GM23338 (cell line): ENCODE data around the gene NPM3. TPM values are rescaled to one million over a fixed set of nuclear protein-coding genes. Genes with fewer than 3 reads are reported as not detected.

Source experiments
- ATAC-seq: fragments of 200-7000 bp; cut with Tn5 transposase; 3 replicates; pipeline ENCODE4 v1.9.1; 2020
- DNase-seq: peaks from one replicate; pipeline ENCODE4 v3.0.0-alpha.2; 2015; ENCODE audit warnings: low spot score
- H2AFZ ChIP-seq: fragments of 200-600 bp; sonication (generic); 2 replicates; pipeline ENCODE4 v1.8.0; 2016; ENCODE audit warnings: antibody characterized with exemption, mild to moderate bottlenecking, moderate library complexity
- H3F3A ChIP-seq: fragments of 200-600 bp; sonication (generic); replicated peaks from 2 replicates; pipeline ENCODE4 v1.8.0; 2017; ENCODE audit warnings: antibody characterized with exemption, mixed run types, low read depth
- H3K27ac ChIP-seq: fragments of 200-600 bp; sonication (generic); 2 replicates; pipeline ENCODE4 v1.6.1; 2016; ENCODE audit warnings: low read depth
- H3K27me3 ChIP-seq: fragments of 200-600 bp; sonication (generic); 2 replicates; pipeline ENCODE4 v1.8.0; 2016; ENCODE audit warnings: mild to moderate bottlenecking, mixed run types, moderate library complexity; ENCODE audit not compliant: insufficient read depth
- H3K36me3 ChIP-seq: fragments of 200-600 bp; sonication (generic); 2 replicates; pipeline ENCODE4 v1.8.0; 2016; ENCODE audit warnings: mild to moderate bottlenecking; ENCODE audit not compliant: insufficient read depth
- H3K4me1 ChIP-seq: fragments of 200-600 bp; sonication (generic); 2 replicates; pipeline ENCODE4 v1.8.0; 2016; ENCODE audit warnings: mild to moderate bottlenecking, moderate library complexity; ENCODE audit not compliant: insufficient read depth
- H3K4me2 ChIP-seq: fragments of 200-600 bp; sonication (generic); 2 replicates; pipeline ENCODE4 v1.7.1; 2017; ENCODE audit warnings: mixed run types
- H3K4me3 ChIP-seq: fragments of 200-600 bp; sonication (generic); 2 replicates; pipeline ENCODE4 v1.6.1; 2016; ENCODE audit warnings: mixed run types
- H3K79me2 ChIP-seq: fragments of 200-600 bp; sonication (generic); replicated peaks from 2 replicates; pipeline ENCODE4 v1.8.0; 2017; ENCODE audit warnings: mild to moderate bottlenecking; ENCODE audit not compliant: insufficient read depth
- H3K9me2 ChIP-seq: fragments of 200-600 bp; sonication (generic); 2 replicates; pipeline ENCODE4 v1.8.0; 2017; ENCODE audit not compliant: insufficient read depth
- H4K20me1 ChIP-seq: fragments of 200-600 bp; sonication (generic); replicated peaks from 2 replicates; pipeline ENCODE4 v1.8.0; 2017; ENCODE audit warnings: mild to moderate bottlenecking; ENCODE audit not compliant: insufficient read depth
- H3K27ac Mint-ChIP-seq: 2 replicates; pipeline ENCODE4 v1.8.0; 2020; ENCODE audit warnings: inconsistent platforms, mild to moderate bottlenecking, moderate library complexity, mixed read lengths
- H3K27me3 Mint-ChIP-seq: 3 replicates; pipeline ENCODE4 v1.8.0; 2022; ENCODE audit warnings: low read depth, mild to moderate bottlenecking, moderate library complexity, mixed read lengths, inconsistent platforms; ENCODE audit not compliant: insufficient read depth, poor library complexity
- H3K36me3 Mint-ChIP-seq: 3 replicates; pipeline ENCODE4 v1.8.0; 2021; ENCODE audit warnings: low read depth, mild to moderate bottlenecking, inconsistent platforms, moderate library complexity, mixed read lengths
- H3K4me1 Mint-ChIP-seq: 3 replicates; pipeline ENCODE4 v1.8.0; 2020; ENCODE audit warnings: mild to moderate bottlenecking, inconsistent platforms, mixed read lengths
- H3K4me3 Mint-ChIP-seq: 3 replicates; pipeline ENCODE4 v1.8.0; 2021; ENCODE audit warnings: moderate library complexity, mild to moderate bottlenecking, inconsistent platforms, mixed read lengths
- H3K9me3 Mint-ChIP-seq: 3 replicates; pipeline ENCODE4 v1.8.0; 2020; ENCODE audit warnings: moderate library complexity, mild to moderate bottlenecking, inconsistent platforms, mixed read lengths
- CTCF ChIP-seq, 2 experiments: fragments of 200-600 bp in 1 of 2; sonication (generic) in 1 of 2; conservative IDR thresholded peaks; 2 replicates each; pipeline versions ENCODE4 v1.5.1 to v1.6.1; 2016 to 2017; ENCODE audit warnings: antibody characterized with exemption in 2 of 2, low read depth in 2 of 2, mild to moderate bottlenecking in 2 of 2, moderate library complexity in 1 of 2
- EZH2phosphoT487 ChIP-seq: fragments of 200-600 bp; sonication (generic); IDR thresholded peaks from one replicate; pipeline ENCODE4 v1.8.1; 2018; ENCODE audit warnings: antibody characterized with exemption; ENCODE audit not compliant: unreplicated experiment
- JUNB ChIP-seq: IDR thresholded peaks from one replicate; pipeline ENCODE4 v1.6.1; 2016; ENCODE audit warnings: antibody characterized with exemption; ENCODE audit not compliant: unreplicated experiment
- NANOG ChIP-seq: IDR thresholded peaks from 2 replicates; pipeline ENCODE4 v1.6.1; 2016; ENCODE audit warnings: antibody characterized with exemption, borderline replicate concordance
- POLR2AphosphoS5 ChIP-seq: IDR thresholded peaks from 2 replicates; pipeline ENCODE4 v1.6.1; 2016; ENCODE audit warnings: antibody characterized with exemption, low read depth
- REST ChIP-seq: IDR thresholded peaks from one replicate; pipeline ENCODE4 v1.6.1; 2018; ENCODE audit warnings: antibody characterized with exemption; ENCODE audit not compliant: unreplicated experiment
- STAT1 ChIP-seq: IDR thresholded peaks from one replicate; pipeline ENCODE4 v1.6.1; 2016; ENCODE audit warnings: antibody characterized with exemption; ENCODE audit not compliant: unreplicated experiment
- ZNF114 ChIP-seq: fragments of 250-450 bp; sonication (Bioruptor Pico); IDR thresholded peaks from 2 replicates; pipeline ENCODE4 v1.5.0; 2020; ENCODE audit warnings: mild to moderate bottlenecking, moderate library complexity
- ZNF331 ChIP-seq: fragments of 250-450 bp; sonication (Bioruptor Pico); IDR thresholded peaks from 2 replicates; pipeline ENCODE4 v1.5.0; 2020; ENCODE audit warnings: low read depth, mild to moderate bottlenecking, moderate library complexity
- ZNF462 ChIP-seq: fragments of 250-450 bp; sonication (Bioruptor Pico); IDR thresholded peaks from 2 replicates; pipeline ENCODE4 v1.5.0; 2020; ENCODE audit warnings: mild to moderate bottlenecking, moderate library complexity
- polyA plus RNA-seq: library from polyadenylated mRNA; unstranded; fragments of >200 nt; fragmentation: Nextera tagmentation; extraction: Ambion mirVana; gene quantifications from 2 replicates; pipeline ENCODE4 v1.2.1, GENCODE V29; 2016
- total RNA-seq: library from RNA; depleted of rRNA; stranded (reverse); fragments of >200 nt; shearing (Covaris generic); gene quantifications from 2 replicates; pipeline ENCODE4 v1.2.3, GENCODE V29; 2014

NPM3 gene
- total and polyA plus RNA-seq, 2 experiments from 2014 or later = 31.5 to 258 TPM

- Histone ChIP-seq H3K79me2 (no peaks in the 10 kb centered on the region), H3K4me3 (no peak overlapping the region), H3K4me2 (no peak overlapping the region), H3K27me3 (no peaks in the 10 kb centered on the region), H3F3A (no peaks in the 10 kb centered on the region), H2AFZ (peak overlapping the region; percentile 57), H4K20me1 (no peaks in the 10 kb centered on the region), H3K36me3 (no peaks in the 10 kb centered on the region), H3K9me2 (no peaks in the 10 kb centered on the region), H3K27ac (no peak overlapping the region), H3K4me1 (no peaks in the 10 kb centered on the region; the same call in 1 of the 2 replicates)
- DNase-seq (no peak), ATAC-seq (no peak)
- H3K27me3 Mint-ChIP-seq = peaks cover 3% of the 10 kb centered on the region
- H3K27ac Mint-ChIP-seq = no peak overlapping the region
- no peak for TF ChIP-seq EZH2phosphoT487
- no peak overlapping the region for H3K4me3 Mint-ChIP-seq
- H3K36me3 Mint-ChIP-seq = no peaks in the 10 kb centered on the region
- H3K9me3 Mint-ChIP-seq = no peaks in the 10 kb centered on the region
- peaks cover 15% of the 10 kb centered on the region for H3K4me1 Mint-ChIP-seq
Measured at GRCh38 chr10:101748496-101748895, 34.8 kb downstream of the NPM3 start.

GRCh38 chr10:101745074-101745696, 38.1 kb downstream of the NPM3 start:
- H3K27ac Mint-ChIP-seq = no peak overlapping the region
- TF ChIP-seq JUNB = no peak
- no peak for TF ChIP-seq NANOG
- TF ChIP-seq REST = no peak
- TF ChIP-seq EZH2phosphoT487 = no peak
- TF ChIP-seq CTCF (conservative IDR thresholded peaks at IDR 0.05; ENCODE audit: low read depth in 2 of 2) = no peak
- TF ChIP-seq ZNF462 (CRISPR knock-in tag) = no peak
- no peak for TF ChIP-seq ZNF114
- no peak for TF ChIP-seq STAT1
- no peak for TF ChIP-seq POLR2AphosphoS5
- TF ChIP-seq ZNF331 = no peak

More at GRCh38 chr10:101745074-101745696, 38.1 kb downstream of the NPM3 start:
- ATAC-seq (no peak), DNase-seq (no peak)
- Histone ChIP-seq H3K4me1 (no peaks in the 10 kb centered on the region; the same call in 1 of the 2 replicates), H3K4me2 (no peak overlapping the region), H3K9me2 (no peaks in the 10 kb centered on the region), H3K27me3 (no peaks in the 10 kb centered on the region), H4K20me1 (no peaks in the 10 kb centered on the region), H3K36me3 (no peaks in the 10 kb centered on the region), H3F3A (no peaks in the 10 kb centered on the region), H3K79me2 (no peaks in the 10 kb centered on the region), H2AFZ (peak overlapping the region; percentile 18; the same call in 1 of the 2 replicates), H3K27ac (no peak overlapping the region), H3K4me3 (no peak overlapping the region)
- H3K27me3 Mint-ChIP-seq = peaks cover 5% of the 10 kb centered on the region
- no peaks in the 10 kb centered on the region; the same call in 2 of the 3 replicates for H3K9me3 Mint-ChIP-seq
- no peaks in the 10 kb centered on the region for H3K36me3 Mint-ChIP-seq
- H3K4me3 Mint-ChIP-seq = no peak overlapping the region
- H3K4me1 Mint-ChIP-seq = peaks cover 15% of the 10 kb centered on the region
